NCI-H1417 (cell line): Measurements from ENCODE around the gene VMAC.

Source experiments
- DNase-seq, 3 experiments: peaks; one replicate each; lab custom pipeline; 2025; lab: John Stamatoyannopoulos, UW

VMAC gene

GRCh38 chr19:5903624-5904351, 884 bp upstream of the VMAC start, which contains the start of gene NDUFA11:
Gene NDUFA11, minus strand, starts transcription at chr19:5903790. Its CDS starts 82 bp downstream, at chr19:5903708.
- peak; percentile 91 to 100 (median 99) for DNase-seq

- no peak for DNase-seq
Measured at GRCh38 chr19:5905114-5905778, 574 bp downstream of the VMAC start.

- no peak for DNase-seq
Measured at GRCh38 chr19:5907241-5907640, 2.6 kb downstream of the VMAC start.

GRCh38 chr19:5908773-5909442, 4.2 kb downstream of the VMAC start:
- DNase-seq = peak in 1 of 3 experiments; percentile 31

- DNase-seq = no peak
Measured at GRCh38 chr19:5910638-5910907, 5.9 kb downstream of the VMAC start.

- no peak for DNase-seq
Measured at GRCh38 chr19:5911366-5911765, 6.7 kb downstream of the VMAC start.

- DNase-seq = no peak
Measured at GRCh38 chr19:5913739-5914357, 9.2 kb downstream of the VMAC start, which contains the start of gene CAPS. Gene CAPS, plus strand, starts transcription at chr19:5914254. Its CDS starts 153 bp downstream, at chr19:5914407.

GRCh38 chr19:5914358-5914774, 9.7 kb downstream of the VMAC start:
- DNase-seq = no peak

GRCh38 chr19:5914946-5915781, 10.5 kb downstream of the VMAC start:
- no peak for DNase-seq

GRCh38 chr19:5915782-5916165, 11.1 kb downstream of the VMAC start:
- no peak for DNase-seq

GRCh38 chr19:5916181-5916708, 11.6 kb downstream of the VMAC start:
- DNase-seq = no peak

GRCh38 chr19:5917431-5918107, 12.9 kb downstream of the VMAC start:
- no peak for DNase-seq

- DNase-seq = no peak
Measured at GRCh38 chr19:5918463-5919079, 13.9 kb downstream of the VMAC start.

GRCh38 chr19:5921516-5922160, 17.0 kb downstream of the VMAC start:
- no peak for DNase-seq

GRCh38 chr19:5922161-5922545, 17.5 kb downstream of the VMAC start:
- DNase-seq = no peak

GRCh38 chr19:5923356-5923755, 18.7 kb downstream of the VMAC start:
- no peak for DNase-seq

- DNase-seq = no peak
Measured at GRCh38 chr19:5925830-5926427, 21.3 kb downstream of the VMAC start.

- no peak for DNase-seq
Measured at GRCh38 chr19:5926641-5927440, 22.2 kb downstream of the VMAC start.

GRCh38 chr19:5927441-5927821, 22.8 kb downstream of the VMAC start:
- DNase-seq = no peak
